GM21576 (cell line): ENCODE measurements around the gene IRAK1.
A peak's percentile ranks its signal among the peaks of the same experiment; 100 is the strongest.
"Not testable (repeated sequence)": the region's sequence is repeated elsewhere in the genome, so short reads cannot be mapped to it uniquely, and the experiment has no call there.

Experiments
- ATAC-seq: cut with Tn5 transposase; IDR thresholded peaks from one replicate; pipeline ENCODE4 v1.9.1; 2021; ENCODE audit warnings: mild to moderate bottlenecking, moderate library complexity; ENCODE audit not compliant: unreplicated experiment

IRAK1 gene

GRCh38 chrX:153999359-154000037, 20.2 kb downstream of the IRAK1 start:
- no peak for ATAC-seq

GRCh38 chrX:153995504-153995903, 24.2 kb downstream of the IRAK1 start:
- ATAC-seq: no peak

GRCh38 chrX:153994398-153994797, 25.3 kb downstream of the IRAK1 start:
- not testable (repeated sequence) for ATAC-seq

GRCh38 chrX:153993978-153994377, 25.7 kb downstream of the IRAK1 start:
- no peak for ATAC-seq

- no peak for ATAC-seq
These were observed 26.6 kb downstream of the IRAK1 start for GRCh38 chrX:153993079-153993478.

DNA sequence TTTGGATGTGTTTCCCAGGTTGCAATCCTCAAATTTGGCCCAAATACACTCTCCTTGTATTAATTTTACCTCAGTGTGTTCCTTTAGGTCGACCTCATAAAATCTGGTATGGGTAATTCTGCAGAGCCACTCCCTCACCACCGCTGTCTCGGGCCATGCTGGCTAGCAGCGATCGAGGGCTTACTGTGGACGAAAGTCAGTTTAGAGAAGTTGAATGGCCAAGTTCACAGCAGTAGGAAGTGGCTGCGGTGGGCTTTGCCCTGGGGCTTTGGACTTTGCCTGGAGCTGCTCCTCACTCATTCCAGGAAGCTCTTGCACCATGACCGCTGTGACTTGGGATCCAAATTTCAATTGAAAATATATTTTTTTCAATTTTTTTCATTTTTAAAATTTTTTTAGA, 27.5 kb downstream of the IRAK1 start:
- no peak for ATAC-seq

DNA sequence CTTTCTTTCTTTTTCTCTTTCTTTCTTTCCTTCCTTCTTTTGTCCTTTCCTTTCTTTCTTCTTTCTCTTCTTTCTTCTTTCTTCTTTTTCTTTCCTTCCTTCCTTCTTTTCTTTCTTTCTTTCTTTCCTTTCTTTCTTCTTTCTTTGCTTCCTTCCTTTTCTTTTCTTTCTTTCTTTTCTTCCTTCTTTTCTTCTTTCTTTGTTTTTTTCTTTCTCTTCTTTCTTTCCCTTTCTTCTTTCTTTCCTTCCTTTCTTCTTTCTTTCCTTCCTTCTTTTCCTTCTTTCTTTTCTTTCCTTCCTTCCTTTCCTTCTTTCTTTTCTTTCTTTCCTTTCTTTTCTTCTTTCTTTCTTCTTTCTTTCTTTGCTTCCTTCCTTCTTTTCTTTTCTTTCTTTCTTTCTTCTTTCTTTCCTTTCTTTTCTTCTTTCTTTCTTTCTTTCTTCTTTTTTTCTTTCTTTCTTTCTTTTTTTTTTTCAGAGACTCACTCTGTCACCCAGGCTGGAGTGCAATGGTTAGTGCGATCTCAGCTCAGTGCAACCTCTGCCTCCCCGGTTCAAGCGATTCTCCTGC, 28.6 kb downstream of the IRAK1 start:
- ATAC-seq: no peak

- no peak for ATAC-seq
These were observed 29.6 kb downstream of the IRAK1 start for GRCh38 chrX:153989973-153990655.

DNA sequence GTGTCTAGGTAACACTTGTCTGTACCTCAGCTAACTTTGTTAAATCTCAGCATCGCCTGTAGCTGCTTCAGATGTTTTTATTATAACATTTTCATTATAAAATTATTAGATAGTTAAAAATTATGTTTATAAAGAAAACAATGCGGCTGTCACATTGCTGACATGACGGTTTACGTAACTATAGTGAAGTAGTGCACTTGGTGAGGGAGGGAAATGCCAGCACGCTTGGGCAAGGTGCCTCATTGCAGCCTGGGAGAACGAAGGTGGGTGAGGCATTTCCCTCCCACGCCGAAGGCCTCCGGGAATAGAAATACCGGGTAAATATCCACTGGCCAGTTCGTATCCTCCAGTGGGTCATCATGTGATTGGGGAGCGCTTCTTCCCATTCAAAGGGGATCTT, 31.2 kb downstream of the IRAK1 start:
- no peak for ATAC-seq

DNA sequence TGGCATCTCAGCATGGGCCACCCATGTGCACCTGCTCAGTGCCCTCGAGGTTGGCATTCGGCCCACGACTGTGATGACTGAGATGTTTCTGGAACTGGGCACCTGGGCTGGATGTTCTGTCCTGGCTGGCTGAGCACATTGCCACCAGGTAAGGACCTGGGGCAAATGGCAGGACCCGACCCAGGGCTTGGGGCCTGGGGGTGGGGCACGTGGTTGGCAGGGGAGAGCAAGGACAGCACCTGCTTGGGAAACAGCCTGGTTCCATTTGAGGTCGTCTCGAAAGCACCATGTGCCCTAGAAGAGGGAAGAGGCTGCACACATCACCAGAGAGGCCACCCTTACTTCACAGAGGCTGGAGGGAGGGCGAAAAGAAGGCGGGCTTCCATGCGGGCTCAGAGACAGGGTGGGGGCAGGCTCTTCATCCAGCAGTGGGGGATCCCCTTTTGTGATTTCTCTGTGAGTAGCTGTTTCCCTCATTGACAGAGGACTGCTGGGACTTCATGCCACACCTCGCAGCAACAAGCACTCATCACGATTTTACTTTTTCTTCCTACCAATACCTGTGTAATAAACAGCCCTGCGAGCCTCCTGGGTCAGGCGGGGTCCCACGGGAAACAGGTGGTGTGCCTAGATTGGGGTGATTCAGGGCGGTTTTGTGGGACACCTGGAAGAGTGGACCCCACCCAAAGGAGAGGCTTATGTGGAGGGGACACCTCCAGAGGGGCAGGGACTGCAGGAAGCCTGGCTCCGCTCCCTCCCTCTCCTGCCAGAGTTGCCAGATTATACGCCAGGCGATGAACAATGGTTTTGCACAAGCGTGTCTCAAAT, 35.1 kb downstream of the IRAK1 start:
- no peak for ATAC-seq

DNA sequence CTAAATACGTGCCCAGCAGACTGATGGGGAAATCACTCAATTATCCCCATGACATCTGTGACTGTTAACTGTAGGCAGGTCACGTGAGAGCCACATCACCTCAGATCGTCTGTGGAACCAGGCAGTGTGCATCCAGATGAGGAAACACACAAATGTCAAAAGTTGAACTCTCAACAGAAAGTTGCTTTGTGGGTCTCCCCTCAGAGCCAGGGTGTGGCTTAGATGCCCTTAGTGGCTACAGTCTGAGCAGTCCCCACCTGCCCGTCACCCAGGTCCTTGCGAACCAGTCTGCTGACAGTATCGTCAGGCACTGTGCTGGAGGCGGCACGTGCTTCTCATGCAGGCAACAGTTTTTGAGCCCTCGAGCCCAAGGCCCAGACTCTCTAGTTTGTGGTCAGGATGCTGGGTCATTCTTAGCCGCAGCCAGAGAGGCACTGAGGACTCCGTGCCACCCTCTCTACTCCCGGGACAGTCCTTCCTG, 36.3 kb downstream of the IRAK1 start:
- no peak for ATAC-seq

- ATAC-seq: no peak
These were observed 37.8 kb downstream of the IRAK1 start for GRCh38 chrX:153981771-153982533.

DNA sequence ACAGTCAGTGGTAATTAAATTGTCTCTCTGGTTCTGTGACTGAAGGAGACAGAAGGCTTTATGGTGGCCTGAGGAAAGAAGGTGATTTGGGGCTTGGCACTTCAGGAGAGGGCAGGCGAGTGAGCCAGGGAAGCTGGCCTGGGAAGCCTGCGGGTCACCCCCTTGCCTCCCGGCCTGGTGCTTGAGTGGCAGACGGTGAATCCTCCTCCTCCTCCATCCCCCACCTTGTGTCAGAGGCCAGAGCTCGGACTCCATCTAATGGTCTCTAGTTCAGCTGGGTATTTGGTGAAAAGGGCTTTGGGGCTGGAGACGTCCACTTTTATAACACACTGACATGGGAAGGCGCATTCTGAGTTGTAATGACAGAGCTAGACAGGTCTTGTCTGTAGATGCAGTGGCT, 38.5 kb downstream of the IRAK1 start:
- no peak for ATAC-seq

GRCh38 chrX:153980394-153980793, 39.3 kb downstream of the IRAK1 start:
- peak; percentile 51 for ATAC-seq

DNA sequence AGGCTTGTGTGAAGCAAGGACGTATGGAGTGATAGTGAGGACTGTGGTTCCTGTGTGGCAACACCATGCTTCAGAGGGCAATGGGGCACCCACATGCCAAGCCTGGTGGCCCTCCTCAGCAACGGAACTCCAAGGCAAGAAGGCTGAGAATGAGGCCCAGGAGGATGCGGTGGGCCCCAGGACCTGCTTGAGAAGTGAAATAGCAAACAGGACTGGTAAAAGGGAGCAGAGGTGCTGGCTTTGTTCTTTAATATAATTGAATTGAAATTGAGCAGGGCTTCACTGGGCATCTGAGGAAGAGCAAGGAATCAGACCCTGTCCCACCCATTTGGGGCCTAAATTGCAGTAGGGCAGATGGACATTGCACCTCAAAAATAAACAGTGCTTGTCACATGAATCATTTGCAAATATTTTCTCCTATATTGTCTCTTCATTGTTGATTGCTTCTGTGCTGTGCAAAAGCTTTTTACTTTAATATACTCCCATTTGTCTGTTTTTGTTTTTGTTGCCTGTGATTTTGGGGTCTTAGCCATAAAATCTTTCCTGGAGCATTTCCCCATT, 44.9 kb downstream of the IRAK1 start:
- ATAC-seq: no peak

DNA sequence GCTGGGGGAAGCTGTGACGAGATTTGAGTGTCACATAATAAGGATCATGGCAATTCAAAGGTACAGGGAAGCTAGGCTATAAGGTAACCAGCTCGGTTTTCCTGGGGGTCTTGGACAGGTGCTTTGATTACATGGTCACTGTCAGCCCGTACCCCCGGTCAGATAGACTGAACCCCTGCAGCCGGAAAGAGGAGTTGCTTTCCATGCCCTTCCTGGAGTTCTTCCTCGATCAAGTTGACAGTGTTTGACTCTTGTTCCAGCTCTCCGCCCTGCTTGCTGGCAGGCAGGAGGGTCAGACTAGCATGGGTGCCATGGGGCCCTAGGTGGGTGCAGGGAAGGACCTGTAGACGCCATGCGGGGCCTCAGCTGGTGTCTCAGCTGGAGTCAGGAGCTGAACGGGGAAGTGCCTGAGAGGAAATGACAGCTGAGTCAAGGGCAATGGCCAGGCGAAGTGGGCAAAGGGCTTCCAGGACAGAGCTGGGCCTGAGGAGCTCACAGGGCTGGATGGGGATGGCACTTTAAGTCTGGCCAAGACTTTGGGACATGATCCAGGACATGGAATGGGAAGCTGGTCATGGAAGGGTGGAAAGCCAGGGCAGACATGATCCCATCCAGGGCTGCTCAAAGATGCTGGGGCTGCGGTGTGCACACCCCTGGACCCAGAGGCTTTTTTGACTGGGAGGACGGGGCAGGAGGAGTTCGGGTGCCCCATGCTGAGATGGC, 45.5 kb downstream of the IRAK1 start:
- no peak for ATAC-seq

GRCh38 chrX:153973127-153974002, 46.3 kb downstream of the IRAK1 start:
- ATAC-seq: no peak

DNA sequence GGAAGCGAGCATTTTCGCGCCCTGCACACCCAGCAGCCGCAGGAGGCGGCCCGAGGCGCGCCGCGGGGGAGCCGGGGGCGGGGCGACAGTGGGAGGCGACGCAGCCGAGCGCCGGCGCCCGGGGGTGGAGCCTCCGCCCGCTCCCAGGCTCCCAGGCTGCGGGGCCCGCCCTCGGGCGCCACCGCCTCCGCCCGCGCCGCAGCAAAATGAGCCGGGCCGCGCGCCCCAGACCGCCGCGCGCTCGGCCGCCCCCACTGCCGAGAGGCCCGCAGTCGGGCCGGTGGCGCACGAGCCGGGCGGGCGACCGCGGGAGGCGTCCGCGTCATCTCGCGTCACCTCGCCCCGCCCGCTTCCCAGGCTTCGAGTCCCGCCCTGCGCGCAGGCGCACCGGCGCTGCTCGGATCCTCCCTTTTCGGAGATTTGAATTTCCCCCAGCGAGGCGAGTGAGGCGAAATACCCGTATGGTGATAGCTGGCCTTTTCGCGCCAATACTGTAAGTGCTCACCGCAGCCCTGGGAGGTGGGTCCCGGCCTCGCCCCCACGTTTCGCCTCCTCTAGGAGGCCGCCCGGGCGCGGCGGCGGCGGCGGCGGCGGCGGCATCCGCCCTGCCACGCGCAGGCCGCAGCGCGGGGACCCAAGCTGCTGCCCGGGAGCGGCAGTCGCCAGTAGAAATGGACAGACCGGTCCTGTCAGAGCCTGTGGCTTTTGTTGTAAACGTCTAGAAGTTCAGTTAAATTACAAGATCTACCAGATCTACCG, 47.2 kb downstream of the IRAK1 start, which contains the start of gene TMEM187:
TSS of gene TMEM187 (plus strand) at position 387 of the 759 bp plus-strand sequence. CDS start 9,309 bp downstream, outside the sequence.
- ATAC-seq: peak; percentile 43
